SKM-1 treated with dmso at 0.1 percent for 144 hours (cell line): ENCODE results near the gene OR1F1.
"Not testable (repeated sequence)": the region's sequence is repeated elsewhere in the genome, so short reads cannot be mapped to it uniquely, and the experiment has no call there.

Source experiments
- DNase-seq: peaks from one replicate; lab custom pipeline; 2025; ENCODE audit not compliant: unreplicated experiment; lab: John Stamatoyannopoulos, UW

Gene OR1F1

GRCh38 chr16:3173892-3174617 is 13.9 kb upstream of the OR1F1 start:
- peak; percentile 25 for DNase-seq

DNA sequence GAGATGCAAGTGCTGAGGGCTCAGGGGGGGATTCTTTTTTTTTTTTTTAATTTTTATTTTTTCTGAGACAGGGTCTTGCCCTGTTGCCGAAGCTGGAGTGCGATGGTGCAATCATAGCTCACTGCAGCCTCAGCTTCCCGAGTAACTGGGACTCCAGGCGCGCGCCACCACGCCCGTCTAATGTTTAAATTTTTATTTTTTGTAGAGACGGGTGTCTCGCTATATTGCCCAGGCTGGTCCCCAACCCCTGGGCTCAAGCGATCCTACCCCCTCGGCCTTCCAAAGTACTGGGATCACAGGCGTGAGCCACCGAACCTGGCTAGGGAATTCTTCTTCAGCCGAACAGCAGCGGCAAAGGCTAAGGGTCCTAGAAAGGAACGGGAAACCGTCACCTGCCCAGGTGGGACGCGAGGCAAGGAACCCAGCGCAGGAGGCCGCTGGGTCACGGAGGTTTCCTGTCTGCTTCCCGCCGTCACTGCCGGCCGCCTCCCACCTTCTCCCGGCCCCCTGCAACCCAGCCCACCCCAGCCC is 13.3 kb upstream of the OR1F1 start:
- no peak for DNase-seq

GRCh38 chr16:3175157-3176093 is 12.6 kb upstream of the OR1F1 start:
- DNase-seq: no peak

DNA sequence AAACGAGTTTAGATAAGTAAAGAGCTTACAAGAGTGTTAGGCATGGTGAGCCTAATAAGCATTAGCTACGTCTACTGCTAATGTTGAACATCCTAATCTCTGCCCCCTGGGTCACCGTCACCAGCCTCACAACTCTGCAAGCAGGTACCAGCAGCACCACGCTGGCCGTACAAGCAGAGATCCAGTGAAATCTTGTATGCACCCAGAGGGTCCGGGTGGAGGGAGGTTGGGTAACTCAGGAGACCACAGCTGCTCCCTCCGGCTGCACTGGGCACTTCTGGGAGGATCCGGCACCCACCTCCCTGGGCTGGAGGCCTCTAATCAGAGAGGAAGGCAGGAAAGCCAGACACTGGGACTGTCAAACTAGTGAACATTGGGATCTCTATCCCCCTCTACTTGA is 8.4 kb upstream of the OR1F1 start:
- DNase-seq: no peak

DNA sequence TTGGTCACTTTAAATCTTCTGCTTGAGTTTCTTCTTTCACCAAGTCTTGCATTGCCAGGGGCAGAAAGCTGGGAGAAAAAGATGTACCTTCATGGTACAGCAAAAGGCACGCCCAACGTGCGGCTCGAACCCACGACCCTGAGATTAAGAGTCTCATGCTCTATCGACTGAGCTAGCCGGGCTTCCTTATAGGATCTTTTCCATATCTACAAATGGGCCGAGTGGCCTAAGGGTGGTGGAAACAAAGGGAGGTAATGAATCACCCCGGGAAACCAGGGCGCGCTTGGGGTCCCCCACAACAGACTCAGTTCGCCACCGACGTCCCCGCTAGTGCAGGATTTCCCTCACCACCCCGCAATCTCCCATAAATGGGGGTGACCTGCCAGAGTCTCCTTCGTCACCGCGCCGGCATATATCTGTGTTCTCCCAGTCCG is 7.5 kb upstream of the OR1F1 start:
- DNase-seq: no peak

GRCh38 chr16:3182293-3182607 is 5.8 kb upstream of the OR1F1 start:
- not testable (repeated sequence) for DNase-seq

DNA sequence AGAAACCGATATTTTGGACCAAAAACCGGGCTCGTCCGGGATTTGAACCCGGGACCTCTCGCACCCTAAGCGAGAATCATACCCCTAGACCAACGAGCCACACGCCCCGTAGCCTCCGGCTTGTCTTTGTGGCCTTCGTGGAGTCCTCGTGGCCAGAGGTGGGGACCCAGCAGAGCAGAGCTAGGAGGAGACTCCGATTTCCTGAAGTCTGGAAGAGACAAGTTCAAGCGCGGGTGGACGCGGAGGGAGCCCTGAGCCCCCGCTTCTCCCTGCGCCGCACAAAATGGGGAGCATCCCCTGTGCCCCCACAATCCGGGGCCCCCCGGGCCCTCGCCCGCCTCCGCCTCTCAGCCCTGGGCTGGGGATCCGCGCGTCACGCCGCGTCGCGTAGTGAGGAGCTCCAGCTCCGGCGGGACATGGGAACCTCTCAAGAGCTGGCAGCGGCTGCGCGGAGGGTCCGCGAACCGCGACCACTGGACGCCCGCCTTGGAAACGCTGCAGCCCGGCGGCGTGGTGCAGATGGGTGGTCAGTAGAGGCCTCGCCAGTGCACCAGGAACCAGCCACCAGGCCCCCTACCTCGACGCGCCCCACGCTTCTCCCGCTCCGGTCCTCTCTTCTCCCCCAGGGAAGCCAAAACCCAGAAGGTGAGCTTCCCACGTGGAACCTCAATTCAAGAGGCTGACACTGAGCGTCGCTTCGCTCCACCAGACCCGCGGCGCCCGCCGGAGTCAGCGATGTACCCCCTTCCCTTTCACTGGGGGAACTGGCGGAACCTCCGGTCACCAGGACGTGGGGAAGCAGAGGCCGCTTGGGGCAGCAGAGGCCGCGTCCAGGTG is 5.2 kb upstream of the OR1F1 start:
- peak; percentile 47 for DNase-seq

DNA sequence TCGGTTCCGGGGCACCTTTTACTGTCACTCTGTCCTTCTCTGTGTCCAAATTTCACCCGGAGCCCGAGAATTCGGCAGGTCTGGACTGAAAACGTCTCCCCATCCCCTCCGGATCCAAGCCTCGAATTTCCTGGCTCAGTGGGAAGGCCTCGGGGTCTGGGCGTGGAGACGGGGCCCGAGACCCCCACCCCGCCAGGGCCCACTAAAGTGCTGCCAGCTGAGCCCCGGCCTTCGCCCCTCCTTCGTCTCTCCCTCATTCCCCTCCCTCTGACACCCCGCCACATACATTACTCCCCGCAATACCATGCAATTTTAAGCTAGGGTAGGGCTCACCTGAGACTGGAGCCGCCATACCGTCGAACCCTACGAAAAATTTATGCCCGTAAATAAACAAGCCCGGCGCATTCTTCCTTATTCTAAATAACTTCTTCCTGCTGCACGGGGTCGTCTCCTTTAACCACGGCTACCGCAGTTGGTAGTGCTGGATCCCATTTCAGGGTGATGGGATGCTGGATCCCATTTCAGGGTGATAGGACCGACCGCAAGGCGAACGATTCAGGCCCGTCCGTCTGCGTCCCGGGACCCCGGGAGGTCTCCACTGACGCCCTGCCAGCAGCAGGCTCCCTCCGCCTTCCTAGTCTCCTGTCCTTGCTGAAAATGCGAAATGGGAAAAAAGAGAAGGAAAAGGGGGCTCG is 4.4 kb upstream of the OR1F1 start:
- DNase-seq: no peak

GRCh38 chr16:3186946-3187690 is 886 bp upstream of the OR1F1 start:
- DNase-seq: no peak

DNA sequence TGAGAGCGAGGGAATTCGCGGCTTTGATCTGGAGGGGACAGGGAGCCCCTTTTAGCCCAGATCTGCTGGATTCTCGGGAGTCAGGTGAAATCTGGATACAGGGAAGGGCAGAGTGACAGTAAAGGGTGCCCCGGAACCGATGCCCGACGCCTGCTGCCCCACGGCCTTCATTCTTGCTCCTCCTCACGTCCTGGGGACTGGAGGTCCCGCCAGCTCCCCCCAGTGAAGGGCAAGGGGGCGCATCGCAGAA is 596 bp downstream of the OR1F1 start:
- no peak for DNase-seq

DNA sequence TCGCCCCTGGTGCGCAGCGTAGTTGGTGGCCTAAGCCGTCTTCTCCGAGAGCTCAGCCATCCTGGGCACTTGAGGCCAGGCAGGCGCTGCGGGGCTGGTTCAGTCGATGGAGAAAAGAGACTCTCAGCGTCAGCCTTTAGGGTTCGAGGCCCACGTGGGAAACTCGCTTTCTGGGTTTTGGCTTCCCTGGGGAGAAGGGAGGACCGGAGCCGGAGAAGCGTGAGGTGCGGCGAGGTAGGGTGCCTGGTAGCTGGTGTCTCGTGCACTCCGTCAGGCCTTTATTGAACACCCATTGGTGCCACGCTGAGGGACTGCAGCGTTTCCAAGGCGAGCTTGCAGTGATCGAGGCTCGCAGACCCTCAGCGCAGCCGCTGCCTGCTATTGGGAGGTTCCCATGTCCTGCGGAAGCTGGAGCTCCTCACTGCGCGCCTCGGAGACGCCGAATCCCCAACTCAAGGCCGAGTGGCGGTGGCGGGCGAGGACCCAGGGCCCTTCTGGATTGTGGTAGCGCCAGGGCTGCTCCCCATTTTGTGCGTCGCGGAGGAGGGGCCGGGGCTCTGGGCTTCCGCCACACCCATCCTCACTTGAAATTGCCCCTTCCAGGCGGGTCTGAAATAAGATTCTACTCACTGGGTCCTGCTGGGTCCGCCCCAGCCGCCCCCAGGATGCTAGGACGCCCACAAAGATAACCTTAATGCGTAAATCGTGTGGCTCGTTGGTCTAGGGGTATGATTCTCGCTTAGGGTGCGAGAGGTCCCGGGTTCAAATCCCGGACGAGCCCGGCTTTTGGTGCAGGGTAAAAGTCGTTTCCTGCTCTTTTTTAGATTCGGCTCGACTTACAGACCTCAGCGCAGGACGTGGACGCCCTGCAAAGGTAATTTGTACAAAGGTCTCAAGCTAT is 1.2 kb downstream of the OR1F1 start:
- DNase-seq: peak; percentile 39

DNA sequence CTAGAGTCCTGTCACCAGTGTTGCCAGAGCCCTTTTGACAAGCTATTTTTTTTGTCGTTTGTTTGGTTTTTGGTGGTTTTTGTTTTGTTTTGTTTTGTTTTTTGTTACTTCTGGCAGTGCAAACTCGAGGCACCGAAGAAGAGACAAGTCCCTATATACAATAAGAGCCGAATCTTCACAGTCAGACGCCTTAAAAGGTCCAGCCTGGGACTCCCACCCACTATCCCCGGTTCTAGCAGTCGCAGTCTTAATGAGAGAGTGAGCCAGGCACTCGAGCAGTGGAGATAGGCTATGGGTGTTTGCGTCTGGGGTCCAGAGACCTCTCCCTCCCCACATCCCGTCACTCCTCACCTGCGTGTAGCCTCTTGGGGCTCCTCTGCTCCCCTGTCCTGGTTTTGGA is 1.9 kb downstream of the OR1F1 start:
- no peak for DNase-seq

DNA sequence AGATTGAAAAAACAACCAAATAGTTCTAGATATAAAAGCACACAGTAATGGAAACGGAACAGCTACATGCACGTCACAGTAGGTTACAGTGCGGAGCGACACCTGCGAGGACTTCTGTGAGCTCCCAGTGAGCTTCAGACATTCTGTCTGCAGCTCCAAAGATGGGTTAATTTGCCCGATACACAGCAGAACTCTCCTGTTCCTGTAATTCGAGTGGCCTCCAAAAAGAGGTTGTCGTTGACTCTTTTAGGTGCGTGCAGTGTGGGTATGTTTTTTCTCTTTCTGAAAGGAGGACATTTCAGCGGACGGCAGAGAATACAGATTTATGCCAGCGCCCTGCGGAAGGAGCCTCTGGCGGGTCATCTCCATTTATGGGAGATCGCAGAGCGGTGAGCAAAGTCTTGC is 2.9 kb downstream of the OR1F1 start:
- no peak for DNase-seq

GRCh38 chr16:3192476-3193019 is 4.5 kb downstream of the OR1F1 start:
- DNase-seq: no peak

GRCh38 chr16:3193221-3194212 is 5.5 kb downstream of the OR1F1 start:
- DNase-seq: no peak

DNA sequence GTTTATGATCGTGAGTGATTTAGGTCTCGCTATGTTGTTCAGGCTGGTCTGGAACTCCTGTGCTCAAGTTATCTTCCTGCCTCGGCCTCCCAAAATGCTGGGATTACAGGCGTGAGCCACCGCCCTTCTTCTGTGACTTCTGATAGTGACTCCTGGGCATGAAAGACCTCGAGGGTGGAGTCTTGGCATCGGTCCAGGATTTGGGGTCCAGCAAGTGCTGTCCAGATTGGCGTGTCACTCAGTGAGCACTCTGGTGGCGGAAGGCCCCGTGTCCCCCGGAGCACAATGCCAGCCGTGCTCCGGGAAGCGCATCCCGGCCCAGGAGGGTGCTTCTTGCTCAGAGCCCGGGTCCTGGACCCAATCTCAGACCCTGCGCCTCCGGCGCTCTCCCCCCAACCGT is 6.8 kb downstream of the OR1F1 start:
- DNase-seq: no peak

GRCh38 chr16:3195975-3196374 is 8.0 kb downstream of the OR1F1 start:
- no peak for DNase-seq
